Measurements from ENCODE around the gene CALML3. TPM values are rescaled to one million over a fixed set of nuclear protein-coding genes. Genes with fewer than 3 reads are reported as not detected.

Gene CALML3
- total and polyA plus RNA-seq, 2 of the 8 experiments (the other 6 are each of a cell fraction or from before 2014, with no cell fraction given), result not detected

DNA sequence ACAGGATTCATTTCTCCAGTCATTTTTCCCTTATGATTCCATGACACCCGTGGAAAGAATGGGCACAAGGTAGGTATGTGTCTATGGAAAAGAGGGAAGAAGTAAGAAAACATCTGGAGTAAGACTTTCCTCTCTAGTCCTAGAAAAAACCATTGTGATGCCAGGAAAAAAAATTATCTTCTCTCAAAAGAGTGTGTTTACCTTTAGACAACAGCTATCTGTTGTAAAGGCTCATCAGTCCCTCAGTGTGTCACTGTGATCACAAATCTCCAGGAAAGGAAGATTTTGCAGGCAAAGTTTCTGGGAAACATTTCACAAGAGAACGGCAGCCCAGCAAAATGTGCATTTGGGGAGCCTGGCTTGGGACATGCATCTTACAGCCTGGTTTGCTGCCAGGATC is 44.8 kb downstream of the CALML3 start (continued):
- no peak for TF ChIP-seq CTBP2 (IDR thresholded peaks at IDR 0.05; ENCODE audit: borderline replicate concordance, insufficient read depth, insufficient read length, low read length)
- no peak for TF ChIP-seq CHD2 (IDR thresholded peaks at IDR 0.05; ENCODE audit: low read length)
- TF ChIP-seq SAP30 (IDR thresholded peaks at IDR 0.05; ENCODE audit: insufficient read depth, insufficient replicate concordance, low read length), result no peak
- no peak for TF ChIP-seq PHF8 (conservative IDR thresholded peaks at IDR 0.05; ENCODE audit: low read depth, low read length)
- TF ChIP-seq, protein P1, sequence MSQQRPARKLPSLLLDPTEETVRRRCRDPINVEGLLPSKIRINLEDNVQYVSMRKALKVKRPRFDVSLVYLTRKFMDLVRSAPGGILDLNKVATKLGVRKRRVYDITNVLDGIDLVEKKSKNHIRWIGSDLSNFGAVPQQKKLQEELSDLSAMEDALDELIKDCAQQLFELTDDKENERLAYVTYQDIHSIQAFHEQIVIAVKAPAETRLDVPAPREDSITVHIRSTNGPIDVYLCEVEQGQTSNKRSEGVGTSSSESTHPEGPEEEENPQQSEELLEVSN (IDR thresholded peaks at IDR 0.05), result no peak

All from H1 (cell line).